GM19240 (cell line): ENCODE data around the gene GVQW3.

Source experiments
- DNase-seq: peaks from one replicate; pipeline ENCODE4 v3.0.0; 2011; ENCODE audit warnings: low spot score; ENCODE audit not compliant: insufficient read length

Gene GVQW3

GRCh38 chr11:76445121-76446084, 64.3 kb downstream of the GVQW3 start:
- DNase-seq = peak; percentile 23

GRCh38 chr11:76448506-76448905, 67.4 kb downstream of the GVQW3 start:
- no peak for DNase-seq

- no peak for DNase-seq
These were observed 72.1 kb downstream of the GVQW3 start for GRCh38 chr11:76453248-76453647.

- no peak for DNase-seq
These were observed 74.2 kb downstream of the GVQW3 start for GRCh38 chr11:76455331-76455730.

- no peak for DNase-seq
These were observed 74.8 kb downstream of the GVQW3 start for GRCh38 chr11:76455931-76456330.

- no peak for DNase-seq
These were observed 75.4 kb downstream of the GVQW3 start for GRCh38 chr11:76456571-76456970.
